KOPT-K1 (cell line): ENCODE measurements around the gene KIAA1614.

Experiments used
- H3K27ac ChIP-seq: fragments of 200-600 bp; sonication (generic); 2 replicates; pipeline ENCODE4 v1.5.1; 2016; ENCODE audit warnings: antibody characterized with exemption, mild to moderate bottlenecking, low read depth, low read length; ENCODE audit not compliant: poor library complexity, severe bottlenecking
- H3K36me3 ChIP-seq: fragments of 200-600 bp; sonication (generic); 2 replicates; pipeline ENCODE4 v1.5.1; 2017; ENCODE audit warnings: antibody characterized with exemption, mild to moderate bottlenecking, low read length, moderate library complexity; ENCODE audit not compliant: insufficient read depth
- H3K9me3 ChIP-seq: fragments of 200-600 bp; sonication (generic); 2 replicates; pipeline ENCODE4 v1.5.1; 2017; ENCODE audit warnings: antibody characterized with exemption, low read length, mild to moderate bottlenecking; ENCODE audit not compliant: insufficient read depth, poor library complexity, severe bottlenecking

Gene KIAA1614

GRCh38 chr1:180997843-180998504, 85.3 kb downstream of the KIAA1614 start:
- Histone ChIP-seq H3K36me3 (peaks cover 90% of the 10 kb centered on the region), H3K27ac (no peak overlapping the region), H3K9me3 (no peaks in the 10 kb centered on the region)
